Gastrocnemius medialis (tissue), 4 donors: ENCODE data around the gene GNB1L. TPM values are rescaled to one million over a fixed set of nuclear protein-coding genes. Genes with fewer than 3 reads are reported as not detected.
A peak's percentile ranks its signal among the peaks of the same experiment; 100 is the strongest.

Source experiments
- ATAC-seq, 2 donors: fragments of 150-250 bp; one replicate each; pipeline ENCODE4 v1.9.1; 2016
- DNase-seq, 2 donors: peaks; one replicate each; pipeline ENCODE4 v3.0.0-alpha.2; 2019
- H3K27ac ChIP-seq, 4 donors: fragments of 200-600 bp; sonication (generic); 1 replicate in 1 of 4; 2 replicates in 3 of 4; pipeline ENCODE4 v1.5.1; 2016 to 2018; ENCODE audit warnings: mild to moderate bottlenecking in 2 of 4, moderate library complexity in 1 of 4
- H3K27me3 ChIP-seq, 3 donors: fragments of 200-600 bp; sonication (generic) in 2 of 3; 1 replicate in 1 of 3; 2 replicates in 2 of 3; pipeline versions ENCODE4 v1.5.1 to v1.6.0; 2016 to 2019; ENCODE audit warnings: mild to moderate bottlenecking in 1 of 3, moderate library complexity in 1 of 3
- H3K36me3 ChIP-seq, 2 donors: fragments of 200-600 bp; sonication (generic) in 1 of 2; one replicate each; pipeline ENCODE4 v1.5.1; 2017 to 2018
- H3K4me1 ChIP-seq, 2 donors: fragments of 200-600 bp; sonication (generic) in 1 of 2; one replicate each; pipeline ENCODE4 v1.5.1; 2016 to 2017; ENCODE audit warnings: mild to moderate bottlenecking in 2 of 2
- H3K4me3 ChIP-seq, 4 donors: fragments of 200-600 bp; sonication (generic) in 3 of 4; 1 replicate in 1 of 4; 2 replicates in 3 of 4; pipeline ENCODE4 v1.5.1; 2016 to 2019; ENCODE audit warnings: mild to moderate bottlenecking in 2 of 4
- H3K9me3 ChIP-seq, 3 donors: fragments of 200-600 bp; sonication (generic) in 2 of 3; 1 replicate in 1 of 3; 2 replicates in 2 of 3; pipeline ENCODE4 v1.5.1; 2016 to 2019
- CTCF ChIP-seq, 5 experiments: fragments of 450-650 bp in 3 of 5; fragments of 200-600 bp in 2 of 5; sonication (generic) in 2 of 5; IDR thresholded peaks in 4 of 5; conservative IDR thresholded peaks in 1 of 5; 1 replicate in 4 of 5; 2 replicates in 1 of 5; pipeline ENCODE4 v1.5.1; 2016 to 2019; ENCODE audit warnings: antibody characterized with exemption in 5 of 5, mild to moderate bottlenecking in 3 of 5, moderate library complexity in 3 of 5
- POLR2A ChIP-seq, 2 donors: fragments of 450-650 bp; IDR thresholded peaks; one replicate each; pipeline ENCODE4 v1.6.1; 2017; ENCODE audit warnings: antibody characterized with exemption in 2 of 2, mild to moderate bottlenecking in 2 of 2, moderate library complexity in 2 of 2
- in situ Hi-C, 4 donors: fragments of 200-750 bp; cut with MboI; loops; one replicate each; pipeline versions ENCODE4 v1.15.0 to v1.8.0; 2017; ENCODE audit warnings: low sequenced_read_pairs in 4 of 4
- intact Hi-C: fragments of 100-400 bp; cut with DNase I; formaldehyde crosslinking; loops from one replicate; pipeline ENCODE4 v1.15.1; 2023; ENCODE audit warnings: low total_unique reads
- total RNA-seq, 4 donors: library from RNA; depleted of rRNA; stranded (reverse); fragments of >200 nt; gene quantifications; one replicate each; pipeline versions ENCODE4 v1.1.0 to v1.2.3, GENCODE V29; 2016

Gene GNB1L
- total RNA-seq, 4 donors from 2014 or later = 4.4 to 9.6 (median 6.7) TPM

GRCh38 chr22:19824926-19825339 is 29.7 kb downstream of the GNB1L start:
- H3K27ac ChIP-seq = no peak overlapping the region
- H3K36me3 ChIP-seq = no peaks in the 10 kb centered on the region
- peaks cover 6 to 11% of the 10 kb centered on the region in 2 donors for H3K4me1 ChIP-seq
- ATAC-seq (no peak), DNase-seq (no peak)
- TF ChIP-seq POLR2A (IDR thresholded peaks at IDR 0.05) (no peak), CTCF (IDR thresholded peaks at IDR 0.05 in 4 of 5, conservative IDR thresholded peaks at IDR 0.05 in 1 of 5) (no peak)
- H3K4me3 ChIP-seq = no peak overlapping the region
- no peaks in the 10 kb centered on the region for H3K9me3 ChIP-seq
- intact Hi-C loops (no loop called here), in situ Hi-C loops (no loop called here)
- no peaks in the 10 kb centered on the region for H3K27me3 ChIP-seq

- in situ Hi-C loops = no loop called here
- ATAC-seq (peak; percentile 49 to 54), DNase-seq (no peak)
- Histone ChIP-seq H3K27me3 (no peaks in the 10 kb centered on the region), H3K4me1 (peaks cover 6 to 11% of the 10 kb centered on the region in 2 donors), H3K27ac (no peak overlapping the region), H3K4me3 (no peak overlapping the region), H3K36me3 (no peaks in the 10 kb centered on the region), H3K9me3 (no peaks in the 10 kb centered on the region)
- no peak for TF ChIP-seq POLR2A (IDR thresholded peaks at IDR 0.05)
- intact Hi-C loops = no loop called here
Measured at GRCh38 chr22:19824212-19824925, 30.3 kb downstream of the GNB1L start.

GRCh38 chr22:19823902-19824211 is 30.8 kb downstream of the GNB1L start:
- in situ Hi-C loops = no loop called here
- DNase-seq = no peak
- no peak for TF ChIP-seq CTCF (IDR thresholded peaks at IDR 0.05 in 4 of 5, conservative IDR thresholded peaks at IDR 0.05 in 1 of 5)
- no peak for TF ChIP-seq POLR2A (IDR thresholded peaks at IDR 0.05)

GRCh38 chr22:19823191-19823901 is 31.3 kb downstream of the GNB1L start:
- ATAC-seq (no peak), DNase-seq (no peak)
- in situ Hi-C loops = no loop called here
- H3K36me3 ChIP-seq = no peaks in the 10 kb centered on the region
- no peak for TF ChIP-seq POLR2A (IDR thresholded peaks at IDR 0.05)
- TF ChIP-seq CTCF (IDR thresholded peaks at IDR 0.05 in 4 of 5, conservative IDR thresholded peaks at IDR 0.05 in 1 of 5) = no peak
- no peaks in the 10 kb centered on the region for H3K9me3 ChIP-seq
- H3K27ac ChIP-seq = no peak overlapping the region
- peaks cover 6 to 11% of the 10 kb centered on the region in 2 donors for H3K4me1 ChIP-seq
- no peaks in the 10 kb centered on the region for H3K27me3 ChIP-seq
- intact Hi-C loops = no loop called here
- no peak overlapping the region for H3K4me3 ChIP-seq

More at GRCh38 chr22:19823902-19824211, 30.8 kb downstream of the GNB1L start:
- no peaks in the 10 kb centered on the region for H3K9me3 ChIP-seq
- H3K4me3 ChIP-seq = no peak overlapping the region
- no peak for ATAC-seq
- H3K27ac ChIP-seq = no peak overlapping the region
- H3K27me3 ChIP-seq = no peaks in the 10 kb centered on the region
- H3K4me1 ChIP-seq = peaks cover 6 to 11% of the 10 kb centered on the region in 2 donors
- no peaks in the 10 kb centered on the region for H3K36me3 ChIP-seq
- intact Hi-C loops = no loop called here

GRCh38 chr22:19822301-19823117 is 32.2 kb downstream of the GNB1L start:
- Histone ChIP-seq H3K9me3 (no peaks in the 10 kb centered on the region), H3K4me1 (peaks cover 6 to 11% of the 10 kb centered on the region in 2 donors), H3K27ac (no peak overlapping the region), H3K27me3 (no peaks in the 10 kb centered on the region), H3K4me3 (no peak overlapping the region), H3K36me3 (no peaks in the 10 kb centered on the region)
- intact Hi-C loops (no loop called here), in situ Hi-C loops (no loop called here)
- ATAC-seq (no peak), DNase-seq (no peak)
- TF ChIP-seq CTCF (IDR thresholded peaks at IDR 0.05 in 4 of 5, conservative IDR thresholded peaks at IDR 0.05 in 1 of 5) (no peak), POLR2A (IDR thresholded peaks at IDR 0.05) (no peak)
